Medulla oblongata (tissue), 1 donor: ENCODE measurements around the gene NGRN.
"Not testable (repeated sequence)": the region's sequence is repeated elsewhere in the genome, so short reads cannot be mapped to it uniquely, and the experiment has no call there.

ENCODE experiments used
- DNase-seq: peaks from one replicate; pipeline ENCODE4 v3.0.0-alpha.2; 2015; ENCODE audit errors: extremely low spot score

Gene NGRN

DNA sequence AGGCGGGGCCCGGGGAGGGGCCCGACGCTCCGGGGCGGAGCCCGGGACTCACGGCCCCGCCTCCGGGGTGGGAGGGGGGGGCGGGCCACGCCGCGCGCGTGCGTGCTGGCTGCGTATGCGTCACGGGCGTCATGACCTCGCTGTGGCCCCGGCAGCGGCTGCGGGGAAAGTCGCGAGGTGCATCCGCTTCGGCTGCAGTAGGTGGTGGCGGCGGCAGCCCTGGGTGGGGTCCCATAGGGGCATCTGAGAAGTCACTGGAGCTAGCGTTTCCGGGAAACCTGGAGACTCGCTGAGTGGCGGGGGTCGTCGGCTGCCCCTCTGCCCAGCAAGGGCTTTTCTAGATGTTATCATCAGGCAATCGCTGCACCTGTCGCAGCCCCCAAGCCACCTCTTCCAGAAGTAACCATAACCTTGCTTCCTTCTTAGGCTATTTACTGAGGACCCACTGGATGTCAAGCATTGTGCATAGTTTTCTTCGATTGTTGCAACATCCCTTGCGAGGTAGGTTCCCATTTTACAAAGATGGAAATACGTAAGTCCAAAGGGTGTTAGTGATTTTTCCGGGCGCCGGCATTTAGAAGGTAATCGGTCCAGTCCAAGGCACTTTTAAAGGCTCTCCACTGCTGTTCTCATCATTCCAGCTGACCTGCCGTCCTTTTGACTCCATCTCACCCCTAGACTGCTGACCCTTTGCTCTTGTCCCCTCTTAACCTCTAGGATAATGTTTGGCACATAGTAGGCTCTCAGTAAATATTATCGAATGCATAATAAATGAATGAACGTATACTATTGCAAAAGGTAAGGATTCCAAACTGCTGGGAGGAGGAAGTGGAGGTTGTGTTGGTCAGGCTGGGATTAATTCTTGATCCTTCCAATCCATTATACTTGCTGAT, 31.1 kb upstream of the NGRN start, which contains the start of gene GDPGP1:
GDPGP1 (plus strand) TSS at position 114 of the 893 bp plus-strand sequence. CDS start 6,700 bp downstream, outside the sequence.
- peak; percentile 34 for DNase-seq

DNA sequence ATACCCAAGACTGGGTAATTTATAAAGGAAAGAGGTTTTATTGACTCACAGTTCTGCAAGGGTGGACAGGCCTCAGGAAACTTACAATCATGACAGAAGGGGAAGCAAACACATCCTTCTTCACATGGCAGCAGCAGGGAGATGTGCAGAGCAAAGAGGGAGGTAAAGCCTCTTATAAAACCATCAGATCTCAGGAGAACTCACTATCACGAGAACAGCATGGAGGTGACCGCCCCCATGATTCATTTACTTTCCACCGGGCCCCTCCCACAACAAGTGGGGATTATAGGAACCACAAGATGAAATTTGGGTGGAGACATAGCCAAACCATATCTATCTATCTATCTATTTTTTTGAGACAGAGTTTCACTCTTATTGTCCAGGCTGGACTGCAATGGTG, 26.1 kb upstream of the NGRN start:
- DNase-seq, result no peak

- no peak for DNase-seq
Measured at GRCh38 chr15:90240856-90241255, 24.6 kb upstream of the NGRN start.

- no peak for DNase-seq
Measured at GRCh38 chr15:90241343-90242192, 23.9 kb upstream of the NGRN start.

GRCh38 chr15:90243943-90244639, 21.4 kb upstream of the NGRN start:
- no peak for DNase-seq

DNA sequence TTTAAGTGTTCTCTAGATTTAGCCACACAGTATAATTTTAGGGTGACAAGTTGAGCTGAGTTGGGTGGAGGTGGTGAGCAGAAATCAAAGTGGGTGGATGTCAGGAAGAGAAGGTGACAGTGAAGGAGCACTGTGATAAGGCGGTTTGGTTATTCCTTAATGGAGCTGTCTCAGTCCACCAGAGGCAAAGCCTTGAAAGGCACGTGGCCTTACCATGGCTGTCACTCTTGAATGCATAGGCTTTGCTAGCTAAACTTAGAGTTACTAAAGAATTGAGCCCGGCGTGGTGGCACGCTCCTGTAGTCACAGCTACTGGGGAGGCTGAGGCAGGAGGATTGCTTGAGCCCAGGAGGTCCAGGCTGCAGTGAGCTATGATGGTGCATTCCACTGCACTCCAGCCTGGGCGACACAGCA, 16.7 kb upstream of the NGRN start:
- no peak for DNase-seq

GRCh38 chr15:90249203-90249863, 16.1 kb upstream of the NGRN start, which contains the start of gene TTLL13:
TSS of gene TTLL13 (plus strand) at chr15:90249556. CDS start at chr15:90250631, 1,075 bp downstream.
- DNase-seq, result peak; percentile 84

DNA sequence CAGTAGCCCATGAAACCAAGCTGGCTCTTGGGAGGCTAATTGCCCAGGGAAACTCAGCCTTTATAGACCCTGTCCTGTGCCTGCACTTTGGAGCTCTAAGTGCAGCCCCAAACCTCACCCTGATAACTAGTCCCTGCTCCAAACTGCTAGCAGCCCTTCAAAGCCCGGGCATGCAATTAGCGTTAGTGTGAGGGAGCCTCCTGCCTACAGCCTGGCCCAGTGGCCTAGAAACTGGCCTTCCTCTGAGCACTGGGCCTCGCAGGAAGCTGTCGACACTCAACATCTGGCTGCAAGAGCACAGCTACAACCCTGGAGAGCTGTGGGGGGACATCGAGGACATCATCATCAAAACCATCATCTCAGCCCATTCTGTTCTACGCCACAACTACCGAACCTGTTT, 7.7 kb upstream of the NGRN start:
- DNase-seq, result no peak

DNA sequence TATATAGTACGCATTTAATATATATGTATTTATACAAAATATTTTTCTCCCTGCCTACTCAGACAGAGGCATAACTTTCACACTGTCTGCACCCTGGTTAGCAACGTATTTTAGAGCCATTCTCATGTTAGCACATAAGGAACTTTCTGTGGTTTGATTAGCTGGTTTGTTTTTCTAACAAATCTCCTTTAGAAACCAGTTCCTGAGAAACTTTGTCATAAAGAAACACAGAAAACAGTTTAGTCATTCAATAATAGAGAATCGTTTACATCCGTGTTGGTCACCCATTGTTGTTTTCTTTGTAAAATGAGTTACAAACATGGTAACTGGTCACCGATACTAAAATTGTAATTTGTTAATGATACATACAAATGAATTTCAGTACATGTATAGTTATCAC, 5.9 kb upstream of the NGRN start:
- no peak for DNase-seq

- not testable (repeated sequence) for DNase-seq
Measured at GRCh38 chr15:90260731-90261130, 4.7 kb upstream of the NGRN start.

- DNase-seq, result no peak
Measured at GRCh38 chr15:90261811-90262210, 3.7 kb upstream of the NGRN start.

GRCh38 chr15:90262426-90262825, 3.0 kb upstream of the NGRN start:
- no peak for DNase-seq

DNA sequence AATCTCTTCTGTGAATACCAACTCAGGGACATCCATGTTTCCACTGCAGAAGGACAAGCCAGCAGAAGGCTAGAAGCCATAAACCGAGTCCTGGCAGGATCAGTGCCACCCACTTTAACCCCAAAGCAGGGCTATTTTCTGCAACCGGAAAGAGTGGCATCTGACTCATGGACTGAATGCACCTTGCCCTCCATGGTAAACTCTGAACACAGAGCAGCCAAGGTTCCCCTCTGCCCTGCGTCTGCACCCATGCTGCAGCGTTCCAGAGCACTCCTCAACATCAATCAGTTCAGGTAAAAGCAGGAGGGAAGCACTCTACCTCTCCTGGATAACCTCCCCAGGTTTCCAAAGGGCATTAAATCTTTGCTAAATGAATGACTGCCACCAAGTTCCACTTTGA, 801 bp upstream of the NGRN start:
- no peak for DNase-seq

- peak; percentile 48 for DNase-seq
Measured at GRCh38 chr15:90266061-90266431, 574 bp downstream of the NGRN start.

DNA sequence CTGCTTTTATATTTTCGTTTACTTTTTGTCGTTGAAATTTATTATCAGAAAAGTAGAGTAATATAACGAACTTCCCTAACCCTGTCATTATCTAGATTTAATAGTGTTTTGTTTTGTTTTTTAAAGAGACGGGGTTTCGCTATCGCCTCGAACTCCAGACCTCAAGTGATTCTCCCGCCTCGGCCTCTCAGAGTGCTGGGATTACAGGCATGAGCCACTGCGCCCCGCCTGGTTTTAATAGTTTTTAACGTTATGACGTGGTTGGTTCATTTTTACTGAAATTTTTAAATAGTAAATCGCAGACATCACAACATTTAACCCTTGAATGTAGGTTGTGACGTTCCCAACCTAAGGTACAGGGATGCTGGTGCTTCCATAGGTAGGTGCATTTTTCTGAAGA, 1.0 kb downstream of the NGRN start:
- peak; percentile 9 for DNase-seq

DNA sequence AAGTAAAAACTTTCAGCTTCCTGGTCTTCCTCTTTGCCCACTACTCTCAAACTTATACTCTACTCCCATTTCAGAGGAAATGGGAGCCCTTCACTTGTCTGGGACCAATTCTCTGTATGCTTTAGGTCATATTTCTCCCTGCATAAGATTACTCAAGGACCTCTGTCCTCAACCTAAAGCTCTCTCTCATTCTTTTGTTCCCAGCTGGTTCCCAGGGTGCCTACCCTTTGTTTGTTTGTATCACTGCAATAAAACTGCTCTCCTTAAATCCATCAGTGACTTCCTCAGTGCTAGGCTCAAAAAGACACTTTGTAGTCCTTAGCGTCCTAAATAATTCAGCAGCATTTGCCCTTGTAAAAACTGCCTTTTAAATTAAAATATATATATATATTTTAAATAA, 2.9 kb downstream of the NGRN start:
- DNase-seq, result no peak

- DNase-seq, result no peak
Measured at GRCh38 chr15:90270502-90271150, 5.2 kb downstream of the NGRN start.

DNA sequence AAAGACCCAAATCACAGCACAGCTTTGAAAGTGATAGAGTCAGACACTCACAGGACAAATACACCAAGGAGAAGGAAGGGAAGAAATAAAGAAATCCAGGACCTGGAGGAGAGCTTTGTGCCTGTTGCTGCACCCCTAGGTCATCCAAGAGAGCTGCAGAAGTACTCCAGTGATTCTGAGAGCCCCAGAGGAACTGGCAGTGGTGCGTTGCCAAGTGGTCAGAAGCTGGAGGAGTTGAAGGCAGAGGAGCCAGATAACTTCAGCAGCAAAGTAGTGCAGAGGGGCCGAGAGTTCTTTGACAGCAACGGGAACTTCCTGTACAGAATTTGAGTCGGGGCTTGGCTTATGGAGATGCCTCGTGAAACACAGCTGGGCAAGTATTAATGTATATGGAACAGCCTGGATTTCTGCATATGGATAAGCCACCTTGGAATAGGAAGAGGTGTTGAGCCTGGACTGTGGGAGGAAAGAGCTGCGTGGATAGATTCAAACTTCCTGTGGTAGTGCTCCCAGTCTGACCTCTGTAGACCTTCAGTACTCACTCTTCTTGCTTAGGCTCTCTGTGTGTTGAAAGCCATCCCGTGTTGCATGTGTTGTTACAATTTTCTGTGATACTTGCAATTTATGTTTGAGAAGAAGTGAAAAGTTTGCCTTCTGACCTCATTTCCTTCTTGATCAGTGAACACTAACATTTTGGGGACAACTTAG, 6.1 kb downstream of the NGRN start:
- DNase-seq, result no peak

- DNase-seq, result not testable (repeated sequence)
Measured at GRCh38 chr15:90278467-90278866, 13.0 kb downstream of the NGRN start.

DNA sequence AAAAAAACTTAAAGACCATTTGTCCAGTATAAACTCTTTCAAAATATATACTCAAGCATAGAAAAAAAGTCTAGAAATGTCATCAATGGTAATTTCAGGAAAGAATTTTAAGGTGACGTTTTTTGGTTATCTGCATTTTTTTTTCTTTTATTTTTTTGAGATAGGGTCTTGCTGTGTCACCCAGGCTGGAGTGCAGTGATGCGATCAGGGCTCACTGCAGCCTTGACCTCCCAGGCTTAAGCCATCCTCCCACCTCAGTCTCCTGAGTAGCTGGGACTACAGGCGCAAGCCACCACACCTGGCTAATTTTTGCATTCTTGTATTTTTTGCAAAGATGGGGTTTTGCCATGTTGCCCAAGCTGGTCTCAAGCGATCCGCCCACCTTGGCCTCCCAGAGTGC, 15.3 kb downstream of the NGRN start:
- not testable (repeated sequence) for DNase-seq
